Calu3 (cell line): ENCODE data around the gene LZTS3. TPM values are rescaled to one million over a fixed set of nuclear protein-coding genes. Genes with fewer than 3 reads are reported as not detected.

Source experiments
- BruUV-seq: library from RNA; stranded (reverse); fragments of 400-500 nt; replicated peaks from 2 replicates; lab custom pipeline; 2021; lab: Mats Ljungman, UMichigan
- CTCF ChIA-PET: fragments of 300-600 bp; sonication (Branson Sonifier 250); formaldehyde crosslinking; loops from one replicate; lab custom pipeline; 2022; ENCODE audit warnings: antibody characterized with exemption; lab: Charles Lee
- DNase-seq: peaks from one replicate; pipeline ENCODE4 v3.0.0; 2022
- H3K27ac Mint-ChIP-seq: one replicate; pipeline ENCODE4 v1.8.0; 2022; ENCODE audit warnings: mixed read lengths; ENCODE audit not compliant: unreplicated experiment
- H3K27me3 Mint-ChIP-seq: one replicate; pipeline ENCODE4 v1.8.0; 2022; ENCODE audit warnings: mixed read lengths; ENCODE audit not compliant: unreplicated experiment
- H3K36me3 Mint-ChIP-seq: one replicate; pipeline ENCODE4 v1.8.0; 2022; ENCODE audit warnings: mild to moderate bottlenecking, moderate library complexity, mixed read lengths; ENCODE audit not compliant: insufficient read depth, unreplicated experiment
- H3K4me1 Mint-ChIP-seq: one replicate; pipeline ENCODE4 v1.8.0; 2022; ENCODE audit warnings: mild to moderate bottlenecking, low read depth, mixed read lengths; ENCODE audit not compliant: unreplicated experiment
- H3K4me3 Mint-ChIP-seq: one replicate; pipeline ENCODE4 v1.8.0; 2022; ENCODE audit warnings: mild to moderate bottlenecking, low read depth, moderate library complexity, mixed read lengths; ENCODE audit not compliant: unreplicated experiment
- H3K9me3 Mint-ChIP-seq: one replicate; pipeline ENCODE4 v1.8.0; 2022; ENCODE audit warnings: low read depth, mixed read lengths; ENCODE audit not compliant: unreplicated experiment
- CTCF ChIP-seq: fragments of 200-600 bp; IDR thresholded peaks from one replicate; pipeline ENCODE4 v1.8.0; 2022; ENCODE audit warnings: antibody characterized with exemption; ENCODE audit not compliant: unreplicated experiment
- intact Hi-C: fragments of 100-400 bp; cut with micrococcal nuclease; formaldehyde crosslinking; loops from one replicate; pipeline ENCODE4 v1.10.0; 2022; ENCODE audit not compliant: unreplicated experiment
- total RNA-seq: library from RNA; stranded (reverse); gene quantifications from 2 replicates; pipeline ENCODE4 v1.2.3, GENCODE V29; 2022

The LZTS3 gene
- total RNA-seq, 1 experiment from 2014 or later, result 10.4 TPM

- Mint-ChIP-seq H3K9me3 (no peaks in the 10 kb centered on the region), H3K27ac (no peak overlapping the region), H3K4me1 (no peaks in the 10 kb centered on the region), H3K4me3 (no peak overlapping the region), H3K27me3 (no peaks in the 10 kb centered on the region), H3K36me3 (peaks cover 62% of the 10 kb centered on the region)
- no TSS peak for BruUV-seq
- no peak for DNase-seq
- TF ChIP-seq CTCF, result no peak
- CTCF ChIA-PET, result no interaction called here
- intact Hi-C loops, result no loop called here
These were observed 26.8 kb upstream of the LZTS3 start for GRCh38 chr20:3199976-3200755.

- intact Hi-C loops, result no loop called here
- H3K4me1 Mint-ChIP-seq, result no peaks in the 10 kb centered on the region
- no TSS peak for BruUV-seq
- no peaks in the 10 kb centered on the region for H3K27me3 Mint-ChIP-seq
- peaks cover 58% of the 10 kb centered on the region for H3K36me3 Mint-ChIP-seq
- TF ChIP-seq CTCF, result no peak
- H3K4me3 Mint-ChIP-seq, result no peak overlapping the region
- no peak for DNase-seq
- H3K9me3 Mint-ChIP-seq, result no peaks in the 10 kb centered on the region
- CTCF ChIA-PET, result no interaction called here
- H3K27ac Mint-ChIP-seq, result no peak overlapping the region
These were observed 25.9 kb upstream of the LZTS3 start for GRCh38 chr20:3199206-3199605.

GRCh38 chr20:3195590-3196237 lies 22.4 kb upstream of the LZTS3 start:
- Mint-ChIP-seq H3K27ac (no peak overlapping the region), H3K36me3 (peaks cover 50% of the 10 kb centered on the region), H3K27me3 (no peaks in the 10 kb centered on the region), H3K9me3 (no peaks in the 10 kb centered on the region), H3K4me1 (no peaks in the 10 kb centered on the region), H3K4me3 (no peak overlapping the region)
- CTCF ChIA-PET, result no interaction called here
- no TSS peak for BruUV-seq
- intact Hi-C loops, result no loop called here
- no peak for DNase-seq
- no peak for TF ChIP-seq CTCF

- Mint-ChIP-seq H3K4me1 (no peaks in the 10 kb centered on the region), H3K9me3 (no peaks in the 10 kb centered on the region), H3K27ac (no peak overlapping the region), H3K4me3 (no peak overlapping the region), H3K36me3 (peaks cover 45% of the 10 kb centered on the region), H3K27me3 (no peaks in the 10 kb centered on the region)
- TF ChIP-seq CTCF, result no peak
- DNase-seq, result no peak
- intact Hi-C loops, result no loop called here
- no TSS peak for BruUV-seq
- CTCF ChIA-PET, result no interaction called here
These were observed 21.4 kb upstream of the LZTS3 start for GRCh38 chr20:3194617-3195280.
